Ishikawa (cell line): ENCODE measurements around the gene STK4.

Experiments used
- CEBPB ChIP-seq: IDR thresholded peaks from 2 replicates; pipeline ENCODE4 v1.6.1; 2012
- CREB1 ChIP-seq: IDR thresholded peaks from 2 replicates; pipeline ENCODE4 v1.6.1; 2012; ENCODE audit warnings: low read depth
- EGR1 ChIP-seq: IDR thresholded peaks from 2 replicates; pipeline ENCODE4 v1.6.1; 2012
- EP300 ChIP-seq: IDR thresholded peaks from 2 replicates; pipeline ENCODE4 v1.6.1; 2012; ENCODE audit warnings: borderline replicate concordance
- FOXM1 ChIP-seq: IDR thresholded peaks from 2 replicates; pipeline ENCODE4 v1.6.1; 2012; ENCODE audit warnings: low read depth, borderline replicate concordance
- RAD21 ChIP-seq: IDR thresholded peaks from 2 replicates; pipeline ENCODE4 v1.6.1; 2012; ENCODE audit warnings: low read depth
- TAF1 ChIP-seq: IDR thresholded peaks from 2 replicates; pipeline ENCODE4 v1.6.1; 2012; ENCODE audit warnings: low read depth, mild to moderate bottlenecking
- TCF12 ChIP-seq: IDR thresholded peaks from 2 replicates; pipeline ENCODE4 v1.6.1; 2012; ENCODE audit warnings: low read depth
- TEAD4 ChIP-seq: IDR thresholded peaks from 2 replicates; pipeline ENCODE4 v1.6.1; 2012
- YY1 ChIP-seq: IDR thresholded peaks from 2 replicates; pipeline ENCODE4 v1.6.1; 2012; ENCODE audit warnings: low read depth
- ZBTB7A ChIP-seq: IDR thresholded peaks from 2 replicates; pipeline ENCODE4 v1.6.1; 2012; ENCODE audit warnings: low read depth
- TF ChIP-seq, protein P1 (sequence below): IDR thresholded peaks from 2 replicates; pipeline ENCODE4 v1.6.1; 2012
- TF ChIP-seq, protein P2 (sequence below): IDR thresholded peaks from 2 replicates; pipeline ENCODE4 v1.6.1; 2012
- TF ChIP-seq, protein P3 (sequence below): IDR thresholded peaks from 2 replicates; pipeline ENCODE4 v1.6.1; 2012; ENCODE audit warnings: low read depth, mild to moderate bottlenecking

STK4 gene

DNA sequence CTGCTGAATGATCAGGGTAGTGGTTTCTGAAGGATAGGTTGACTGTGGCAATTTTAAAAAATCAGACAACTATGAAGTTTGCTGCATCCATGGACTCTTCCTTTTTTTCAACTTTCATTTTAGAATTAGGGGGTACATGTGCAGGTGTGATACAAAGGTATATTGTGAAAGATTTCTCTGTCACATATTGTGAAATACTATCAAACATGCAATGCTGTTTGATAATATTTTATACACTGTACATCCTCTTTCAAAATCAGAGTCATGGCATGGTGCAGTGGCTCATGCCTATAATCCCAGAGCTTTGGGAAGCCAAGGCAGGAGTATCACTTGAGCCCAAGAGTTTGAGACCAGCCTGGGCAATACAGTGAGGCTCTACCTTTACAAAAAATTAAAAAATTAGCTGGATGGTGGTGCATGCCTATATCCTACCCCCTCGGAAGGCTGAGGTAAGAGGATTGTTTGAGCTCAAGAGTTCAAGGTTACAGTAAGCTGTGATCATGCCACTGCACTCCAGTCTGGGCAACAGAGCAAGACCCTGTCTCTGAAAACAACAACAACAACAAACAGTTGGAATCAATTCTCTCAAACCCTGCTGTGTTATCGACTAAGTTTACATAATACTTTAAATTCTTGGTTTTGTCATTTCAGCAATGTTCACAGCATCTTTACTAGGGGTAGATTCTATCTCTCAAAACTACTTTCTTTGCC, 153.4 kb downstream of the STK4 start:
- TF ChIP-seq TCF12 (no peak), CREB1 (no peak), FOXM1 (no peak), EP300 (no peak), TAF1 (no peak), RAD21 (no peak), YY1 (no peak), EGR1 (no peak), ZBTB7A (no peak), CEBPB (no peak)
- TF ChIP-seq, protein P1, sequence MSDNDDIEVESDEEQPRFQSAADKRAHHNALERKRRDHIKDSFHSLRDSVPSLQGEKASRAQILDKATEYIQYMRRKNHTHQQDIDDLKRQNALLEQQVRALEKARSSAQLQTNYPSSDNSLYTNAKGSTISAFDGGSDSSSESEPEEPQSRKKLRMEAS = no peak
- TF ChIP-seq, protein P2, sequence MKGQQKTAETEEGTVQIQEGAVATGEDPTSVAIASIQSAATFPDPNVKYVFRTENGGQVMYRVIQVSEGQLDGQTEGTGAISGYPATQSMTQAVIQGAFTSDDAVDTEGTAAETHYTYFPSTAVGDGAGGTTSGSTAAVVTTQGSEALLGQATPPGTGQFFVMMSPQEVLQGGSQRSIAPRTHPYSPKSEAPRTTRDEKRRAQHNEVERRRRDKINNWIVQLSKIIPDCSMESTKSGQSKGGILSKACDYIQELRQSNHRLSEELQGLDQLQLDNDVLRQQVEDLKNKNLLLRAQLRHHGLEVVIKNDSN = no peak

DNA sequence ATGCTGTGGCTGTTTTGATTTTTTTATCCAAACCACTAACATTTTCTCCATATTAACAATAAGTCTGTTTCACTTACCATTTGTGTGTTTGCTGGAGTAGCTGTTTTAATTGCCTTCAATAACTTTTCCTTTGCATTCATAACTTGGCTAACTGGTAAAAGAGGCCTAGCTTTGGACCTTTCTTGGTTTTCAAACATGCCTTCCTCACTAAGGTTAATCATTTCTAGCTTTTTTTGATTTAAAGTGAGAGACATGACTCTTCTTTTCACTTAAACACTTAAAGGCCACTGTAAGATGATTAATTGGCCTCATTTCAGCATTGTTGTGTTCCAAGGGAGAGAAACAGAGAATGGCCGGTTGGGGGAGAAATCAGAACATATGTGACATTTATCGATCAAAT, 155.1 kb downstream of the STK4 start:
- TF ChIP-seq CEBPB (no peak), EGR1 (no peak)
- TF ChIP-seq, protein P2 = no peak
- TF ChIP-seq, protein P3, sequence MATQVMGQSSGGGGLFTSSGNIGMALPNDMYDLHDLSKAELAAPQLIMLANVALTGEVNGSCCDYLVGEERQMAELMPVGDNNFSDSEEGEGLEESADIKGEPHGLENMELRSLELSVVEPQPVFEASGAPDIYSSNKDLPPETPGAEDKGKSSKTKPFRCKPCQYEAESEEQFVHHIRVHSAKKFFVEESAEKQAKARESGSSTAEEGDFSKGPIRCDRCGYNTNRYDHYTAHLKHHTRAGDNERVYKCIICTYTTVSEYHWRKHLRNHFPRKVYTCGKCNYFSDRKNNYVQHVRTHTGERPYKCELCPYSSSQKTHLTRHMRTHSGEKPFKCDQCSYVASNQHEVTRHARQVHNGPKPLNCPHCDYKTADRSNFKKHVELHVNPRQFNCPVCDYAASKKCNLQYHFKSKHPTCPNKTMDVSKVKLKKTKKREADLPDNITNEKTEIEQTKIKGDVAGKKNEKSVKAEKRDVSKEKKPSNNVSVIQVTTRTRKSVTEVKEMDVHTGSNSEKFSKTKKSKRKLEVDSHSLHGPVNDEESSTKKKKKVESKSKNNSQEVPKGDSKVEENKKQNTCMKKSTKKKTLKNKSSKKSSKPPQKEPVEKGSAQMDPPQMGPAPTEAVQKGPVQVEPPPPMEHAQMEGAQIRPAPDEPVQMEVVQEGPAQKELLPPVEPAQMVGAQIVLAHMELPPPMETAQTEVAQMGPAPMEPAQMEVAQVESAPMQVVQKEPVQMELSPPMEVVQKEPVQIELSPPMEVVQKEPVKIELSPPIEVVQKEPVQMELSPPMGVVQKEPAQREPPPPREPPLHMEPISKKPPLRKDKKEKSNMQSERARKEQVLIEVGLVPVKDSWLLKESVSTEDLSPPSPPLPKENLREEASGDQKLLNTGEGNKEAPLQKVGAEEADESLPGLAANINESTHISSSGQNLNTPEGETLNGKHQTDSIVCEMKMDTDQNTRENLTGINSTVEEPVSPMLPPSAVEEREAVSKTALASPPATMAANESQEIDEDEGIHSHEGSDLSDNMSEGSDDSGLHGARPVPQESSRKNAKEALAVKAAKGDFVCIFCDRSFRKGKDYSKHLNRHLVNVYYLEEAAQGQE = no peak

DNA sequence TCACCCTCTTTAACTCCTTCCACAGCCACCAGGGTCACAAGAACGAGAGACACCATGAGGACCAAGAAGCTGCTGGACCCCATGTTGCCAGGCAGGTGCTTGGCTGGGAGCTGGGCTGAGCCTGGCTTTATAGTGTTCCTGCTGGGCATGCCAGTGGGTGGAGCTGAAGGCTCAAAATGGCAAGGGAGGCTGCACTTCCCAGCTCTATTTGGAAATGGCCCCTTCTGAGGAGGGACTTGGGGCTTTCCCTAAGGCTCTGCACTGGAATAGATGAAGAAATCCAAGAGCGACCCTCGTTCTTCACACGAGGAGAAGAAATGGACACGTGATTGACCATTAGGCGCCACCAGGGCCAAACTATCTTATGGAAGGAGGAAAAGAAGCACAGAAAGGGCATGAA, 158.1 kb downstream of the STK4 start, which contains the start of gene WFDC12:
TSS of gene WFDC12 (minus strand) at position 101 of the 400 bp plus-strand sequence. CDS start at position 83, 18 bp downstream.
- no peak for TF ChIP-seq CEBPB
- no peak for TF ChIP-seq TEAD4
- no peak for TF ChIP-seq YY1
- TF ChIP-seq TAF1 = no peak
- peak; percentile 42; the same call in 1 of the 2 replicates for TF ChIP-seq RAD21

DNA sequence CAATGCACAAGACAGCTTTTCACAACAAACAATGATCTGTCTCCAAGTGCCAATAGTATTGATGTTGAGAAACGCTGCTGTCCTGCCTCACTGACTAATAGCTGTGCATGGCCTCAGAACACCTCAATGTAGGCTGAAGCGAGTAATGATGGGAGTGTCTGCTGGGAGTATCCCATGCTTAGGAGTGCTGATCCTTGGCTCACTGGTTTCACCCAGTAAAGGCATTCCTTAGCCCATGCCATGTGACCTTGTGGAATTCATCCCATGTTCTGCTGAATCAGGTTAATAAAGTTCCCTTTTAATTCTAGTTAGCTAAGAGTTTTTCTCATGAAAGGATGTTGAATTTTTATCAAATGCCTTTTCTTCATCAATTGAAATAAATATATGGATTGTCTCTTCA, 161.8 kb downstream of the STK4 start:
- TF ChIP-seq, protein P2 = peak; percentile 47; the same call in 1 of the 2 replicates
- no peak for TF ChIP-seq ZBTB7A
